Measurements from ENCODE around the gene TLX2. TPM values are rescaled to one million over a fixed set of nuclear protein-coding genes. Genes with fewer than 3 reads are reported as not detected.

TLX2 gene
- total RNA-seq, 2 experiments from 2014 or later: 0.10 TPM

- intact Hi-C loops (cut with micrococcal nuclease): loop anchor here (1.0 to 5.0 kb wide), 4 partner anchors 8 to 281 kb away; partner anchors contain the start of gene DOK1
- H3K27ac Mint-ChIP-seq: peak overlapping the region; percentile 87
- H3K4me1 Mint-ChIP-seq (ENCODE audit: low read depth): peaks cover 35% of the 10 kb centered on the region
- H3K4me3 Mint-ChIP-seq: peak overlapping the region; percentile 31
- no peak for DNase-seq
- no peaks in the 10 kb centered on the region for H3K36me3 Mint-ChIP-seq (ENCODE audit: low read depth)
- H3K9me3 Mint-ChIP-seq: no peaks in the 10 kb centered on the region
- CTCF ChIA-PET: interaction anchor here (0.9 to 12.8 kb wide), 7 partner anchors 10 to 84 kb away, joined by 3 to 144 read pairs (median 5); partner anchors contain the start of genes CCDC142 and TTC31
- H3K27me3 Mint-ChIP-seq (ENCODE audit: low read depth): peaks cover 11% of the 10 kb centered on the region
Measured at GRCh38 chr2:74566754-74567085, 52.5 kb downstream of the TLX2 start.

Other genes with a start within 250 kb of the TLX2 start
- gene SLC4A5, start 171.0 kb upstream of the TLX2 start, total RNA-seq: 1 to 10 TPM; 1.1 to 2.3 TPM
- gene DCTN1, start 134.1 kb upstream of the TLX2 start, total RNA-seq: 10 to 100 TPM; 54.0 to 61.7 TPM
- gene C2orf81, start 92.8 kb upstream of the TLX2 start, total RNA-seq: 1 to 10 TPM; 2.6 to 3.4 TPM
- gene WDR54, start 92.7 kb upstream of the TLX2 start, total RNA-seq: 10 to 100 TPM; 67.2 to 70.8 TPM
- 1 to 10 TPM in 1 of 2 experiments, under 1 TPM in 1; 0.95 to 1.6 TPM for gene RTKN, start 72.5 kb upstream of the TLX2 start, total RNA-seq
- 10 to 100 TPM; 26.5 to 28.3 TPM for gene INO80B, start 59.4 kb upstream of the TLX2 start, total RNA-seq
- 10 to 100 TPM; 39.4 to 40.0 TPM for gene WBP1, start 56.0 kb upstream of the TLX2 start, total RNA-seq
- gene MOGS, start 49.1 kb upstream of the TLX2 start, total RNA-seq: 10 to 100 TPM; 38.8 to 39.1 TPM
- gene MRPL53, start 41.8 kb upstream of the TLX2 start, total RNA-seq: 100 to 1,000 TPM; 112 to 117 TPM
- 1 to 10 TPM; 3.7 to 5.8 TPM for gene CCDC142, start 31.5 kb upstream of the TLX2 start, total RNA-seq
- 10 to 100 TPM; 29.5 to 30.6 TPM for gene TTC31, start 31.4 kb upstream of the TLX2 start, total RNA-seq
- under 1 TPM in 1 of 2 experiments, not detected in 1; 0.31 TPM for gene LBX2, start 14.8 kb upstream of the TLX2 start, total RNA-seq
- gene PCGF1, start 6.8 kb upstream of the TLX2 start, total RNA-seq: 10 to 100 TPM; 21.1 to 24.4 TPM
- gene DQX1, start 11.8 kb downstream of the TLX2 start, total RNA-seq: under 1 TPM; 0.10 to 0.45 TPM
- 10 to 100 TPM; 77.4 to 78.5 TPM for gene AUP1, start 15.3 kb downstream of the TLX2 start, total RNA-seq
- gene HTRA2, start 15.5 kb downstream of the TLX2 start, total RNA-seq: 10 to 100 TPM; 39.0 to 39.7 TPM
- under 1 TPM; 0.35 to 0.41 TPM for gene LOXL3, start 39.5 kb downstream of the TLX2 start, total RNA-seq
- gene DOK1, start 40.3 kb downstream of the TLX2 start, total RNA-seq: 10 to 100 TPM; 12.3 to 13.2 TPM
- gene M1AP, start 133.9 kb downstream of the TLX2 start, total RNA-seq: under 1 TPM in 1 of 2 experiments, not detected in 1; 0.10 TPM
- gene SEMA4F, start 139.8 kb downstream of the TLX2 start, total RNA-seq: 1 to 10 TPM; 4.3 to 5.3 TPM

Data from activated naive CD4-positive, alpha-beta T cell treated with anti-CD3 and anti-CD28 coated beads for 36 hours (primary cell).